ENCODE results near the gene MAP1B. TPM values are rescaled to one million over a fixed set of nuclear protein-coding genes. Genes with fewer than 3 reads are reported as not detected.
A peak's percentile ranks its signal among the peaks of the same experiment; 100 is the strongest.

Gene MAP1B
- total RNA-seq, 1 donor from 2014 or later: 182 TPM

- DNase-seq: no peak
Observed at GRCh38 chr5:72199681-72200080, 92.4 kb downstream of the MAP1B start.

DNA sequence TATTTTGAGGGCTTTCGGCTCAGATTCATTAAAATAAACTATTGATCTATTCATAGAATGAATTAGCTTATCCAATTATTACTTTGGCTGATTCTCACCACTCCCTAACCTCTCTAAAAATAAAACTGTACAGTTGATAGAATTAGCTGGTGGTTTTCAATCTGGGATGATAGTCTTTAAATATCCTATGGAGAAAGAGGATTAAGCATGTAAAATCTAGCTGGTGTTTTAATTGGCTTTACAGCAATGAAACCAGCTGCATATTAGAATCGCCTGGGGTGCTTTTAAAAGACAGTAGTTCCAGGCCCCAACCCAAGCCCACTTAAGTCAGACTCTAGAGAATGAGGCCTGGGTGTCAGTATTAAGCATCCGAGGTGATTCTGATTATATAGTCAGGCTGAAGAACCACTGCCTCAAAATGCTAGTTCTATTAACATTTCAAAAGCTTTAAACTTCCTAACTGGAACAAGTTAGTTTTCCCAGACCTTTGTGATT lies 95.1 kb downstream of the MAP1B start:
- DNase-seq: no peak

GRCh38 chr5:72203251-72203845 lies 96.1 kb downstream of the MAP1B start:
- no peak for DNase-seq

- DNase-seq: no peak
Observed at GRCh38 chr5:72204946-72205345, 97.7 kb downstream of the MAP1B start.

DNA sequence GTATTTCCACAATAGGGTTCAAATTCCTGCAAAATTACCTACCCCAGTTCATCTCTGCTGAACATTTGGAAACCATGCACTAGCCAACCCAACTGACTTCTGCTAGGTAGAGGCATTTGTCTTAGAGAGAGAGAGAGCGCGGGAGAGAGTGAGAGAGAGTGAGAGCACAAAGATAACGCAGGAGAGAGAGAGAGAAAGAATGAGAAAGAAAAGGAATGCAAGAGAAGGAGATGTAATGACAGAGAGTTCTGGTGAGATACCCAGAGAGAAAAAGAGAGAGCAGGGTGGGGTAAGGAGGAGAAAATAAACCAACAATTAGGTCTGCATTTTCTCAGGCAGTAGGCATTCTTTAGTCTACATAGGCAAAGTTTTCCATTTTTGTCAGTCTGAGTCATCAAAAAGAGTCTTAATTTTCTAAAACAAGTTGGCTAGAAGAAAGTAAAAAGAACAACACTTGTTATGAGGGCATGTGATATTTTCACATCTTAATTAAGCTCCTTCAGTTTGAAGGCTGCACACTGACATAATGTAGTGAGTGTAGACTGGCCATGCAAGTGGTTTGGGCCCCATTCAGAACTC lies 98.2 kb downstream of the MAP1B start:
- no peak for DNase-seq

DNA sequence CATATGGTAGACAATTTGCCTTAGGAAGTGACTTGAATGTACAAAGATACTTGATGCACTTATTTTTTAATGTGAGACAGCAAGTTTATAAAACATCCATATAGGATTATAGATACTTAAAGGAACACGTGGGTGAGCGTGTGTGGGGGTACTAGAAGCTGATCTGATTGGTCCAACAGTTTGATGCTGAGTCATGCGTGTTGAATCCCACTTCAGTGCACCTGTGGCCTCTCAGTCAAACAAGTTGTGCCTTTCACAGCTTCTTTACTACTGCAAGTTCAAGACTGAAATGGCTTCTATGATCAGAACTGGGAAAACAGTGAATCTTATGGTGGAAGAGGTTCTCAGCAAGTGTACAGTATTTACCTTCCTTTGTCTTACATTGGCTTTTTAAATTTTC lies 98.9 kb downstream of the MAP1B start:
- no peak for DNase-seq

DNA sequence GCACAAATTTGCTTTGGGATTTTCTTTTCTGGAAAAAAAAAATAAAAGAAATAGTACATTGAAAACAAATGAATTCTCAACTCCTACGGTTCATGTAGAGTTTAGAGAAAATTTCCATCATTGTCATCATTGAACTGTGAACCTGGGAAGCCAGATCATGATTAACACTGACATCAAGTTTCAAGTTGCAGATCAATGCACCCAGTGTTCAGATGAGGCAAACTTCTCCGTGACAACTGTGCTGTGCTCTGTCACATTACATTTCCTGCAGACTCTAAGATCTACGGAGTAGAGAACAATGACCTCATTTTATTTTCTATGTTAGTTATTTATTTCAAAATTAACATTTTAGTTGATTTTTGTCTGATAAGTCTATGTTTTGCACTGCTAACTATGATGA lies 99.7 kb downstream of the MAP1B start:
- no peak for DNase-seq

DNA sequence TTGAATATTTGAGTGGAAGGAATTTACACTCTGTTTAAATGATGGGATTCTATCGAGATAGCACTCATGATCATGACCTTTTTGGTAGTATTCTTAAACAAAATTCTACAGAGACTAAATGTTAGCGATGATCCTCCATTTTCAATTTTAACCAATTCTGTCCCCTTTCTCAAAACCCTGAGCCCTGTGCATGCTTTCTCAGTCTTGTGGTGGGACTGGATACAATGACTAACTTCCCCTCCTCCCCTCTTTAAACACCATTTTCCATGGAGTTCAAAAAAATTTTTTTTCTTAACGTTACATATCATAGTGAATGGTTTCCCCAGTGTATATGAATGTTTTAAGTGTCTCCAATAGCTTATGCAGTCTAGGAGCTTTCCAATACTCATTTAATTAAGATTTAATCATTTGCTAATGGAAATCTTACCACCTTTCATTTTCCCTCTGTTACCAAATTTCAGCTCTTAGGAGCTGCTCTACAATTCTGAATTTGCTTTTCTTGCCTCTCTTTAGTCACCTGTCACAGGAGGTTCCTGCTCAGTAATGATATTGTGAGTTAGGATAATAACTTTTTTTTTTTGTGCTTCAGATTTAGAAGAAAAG lies 101.2 kb downstream of the MAP1B start:
- no peak for DNase-seq

- DNase-seq: peak; percentile 83
Observed at GRCh38 chr5:72209147-72210115, 102.2 kb downstream of the MAP1B start.

GRCh38 chr5:72210888-72211678 lies 103.8 kb downstream of the MAP1B start:
- DNase-seq: peak; percentile 90

DNA sequence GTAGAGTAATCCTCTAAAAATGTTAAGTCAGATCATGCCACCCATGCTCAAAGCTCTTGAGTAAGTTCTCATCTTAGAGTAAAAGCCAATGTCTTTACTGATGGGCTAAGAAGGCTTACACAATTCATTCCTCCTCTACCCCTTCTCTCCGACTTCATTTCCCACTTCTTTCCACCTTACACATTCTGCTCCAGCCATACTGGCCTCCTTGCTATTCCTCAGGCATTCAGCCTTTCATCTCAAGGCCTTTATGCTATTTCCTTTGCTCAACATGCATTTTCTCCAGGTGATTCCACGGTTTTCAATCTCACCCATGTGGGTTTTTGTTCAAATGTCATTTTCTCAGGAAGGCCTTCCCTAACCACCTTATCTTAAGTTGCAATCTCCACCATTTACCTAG lies 104.9 kb downstream of the MAP1B start:
- DNase-seq: no peak

DNA sequence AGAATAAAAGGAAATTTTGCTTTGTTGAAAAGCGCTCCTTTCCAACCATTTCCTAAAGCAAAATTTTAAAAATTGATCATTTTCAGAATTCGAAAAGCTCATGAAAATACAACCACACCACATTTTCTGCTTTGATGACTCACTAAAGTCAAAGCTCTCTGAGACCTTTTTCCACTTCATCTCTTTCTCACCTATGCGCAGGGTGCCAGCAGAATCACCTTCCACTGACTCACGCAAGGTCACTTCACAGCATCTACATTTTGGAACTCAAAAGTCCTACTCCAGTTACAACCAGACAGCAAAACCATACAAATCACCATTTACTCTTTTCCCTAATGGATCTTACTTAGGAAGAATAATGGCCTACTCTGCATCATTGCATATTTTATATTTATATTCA lies 106.2 kb downstream of the MAP1B start:
- DNase-seq: no peak

DNA sequence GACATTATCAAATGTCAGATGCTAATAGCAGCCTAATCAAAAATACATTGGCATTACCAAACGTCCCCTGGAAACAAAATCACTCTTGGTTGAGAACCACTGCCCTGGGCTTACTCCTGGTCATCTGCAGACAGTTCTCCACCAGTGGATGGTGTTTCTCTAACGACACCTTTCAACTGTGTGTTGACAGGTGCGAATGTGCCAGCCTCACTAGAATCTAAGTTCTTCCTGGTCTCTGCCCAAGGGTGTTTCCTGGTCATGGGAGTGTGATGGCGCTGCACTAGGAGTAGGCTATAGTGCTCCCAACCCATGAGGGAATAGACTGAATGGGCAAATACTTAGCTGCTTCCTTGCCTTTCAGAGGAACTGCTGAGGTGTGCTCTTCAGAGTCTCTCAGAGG lies 106.9 kb downstream of the MAP1B start:
- no peak for DNase-seq

GRCh38 chr5:72216756-72217155 lies 109.5 kb downstream of the MAP1B start:
- no peak for DNase-seq

DNA sequence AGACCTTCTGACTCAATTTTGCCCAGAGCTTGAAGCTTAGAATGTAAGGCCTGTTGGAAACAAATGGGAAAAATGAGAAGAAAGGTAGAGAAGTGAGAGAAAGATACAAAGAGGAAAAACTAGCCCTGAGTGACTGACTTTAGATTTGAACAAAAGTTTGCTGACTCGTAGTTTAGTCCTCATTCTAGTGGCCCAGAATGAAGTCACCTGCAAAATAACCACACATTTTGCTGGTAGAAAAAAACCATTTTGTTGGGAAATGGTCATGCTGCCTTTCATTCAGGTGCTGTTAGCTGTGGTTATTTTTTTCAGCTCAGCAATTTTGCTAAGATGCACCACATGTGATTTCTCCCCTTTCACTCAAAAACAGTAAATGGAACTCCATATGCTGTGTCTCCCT lies 113.8 kb downstream of the MAP1B start:
- no peak for DNase-seq

DNA sequence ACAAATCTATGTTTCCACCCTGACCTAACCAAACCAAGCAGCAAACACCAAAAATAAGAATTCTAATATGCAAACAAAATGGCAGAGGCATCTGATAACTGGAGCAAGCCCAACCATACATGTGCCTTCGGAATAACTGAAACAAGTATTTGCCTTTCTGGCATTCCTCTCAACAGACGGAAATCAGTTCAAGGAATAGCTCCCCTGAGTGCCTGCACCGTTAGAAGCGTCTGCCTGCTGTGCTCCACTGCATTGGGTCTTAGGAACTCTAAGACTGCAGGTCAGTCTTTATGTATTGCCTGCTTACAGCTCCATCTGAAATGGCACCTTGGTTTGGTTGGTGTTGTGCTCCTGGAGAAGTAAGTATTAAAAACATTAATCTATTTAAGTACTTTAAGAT lies 114.3 kb downstream of the MAP1B start:
- DNase-seq: no peak

GRCh38 chr5:72222521-72222920 lies 115.2 kb downstream of the MAP1B start:
- DNase-seq: no peak

DNA sequence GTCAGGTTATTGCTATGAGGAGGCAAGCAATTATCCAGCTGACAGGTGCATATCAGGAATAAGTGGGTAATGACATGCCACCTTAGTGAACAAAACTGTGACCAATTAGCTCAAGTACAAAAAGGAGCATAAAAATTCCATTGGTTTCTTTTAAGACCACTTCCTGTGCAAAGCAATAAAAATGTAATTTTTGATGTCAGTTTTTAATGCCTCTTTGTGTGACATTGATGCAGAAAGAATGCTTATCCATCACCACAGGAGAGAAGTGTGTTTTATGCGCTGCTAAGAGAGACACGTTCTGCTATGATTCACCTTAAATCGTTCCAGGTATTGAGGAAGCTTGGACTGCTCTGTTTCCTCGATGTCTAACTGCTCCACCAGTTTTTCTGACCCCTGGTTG lies 116.1 kb downstream of the MAP1B start:
- DNase-seq: no peak

DNA sequence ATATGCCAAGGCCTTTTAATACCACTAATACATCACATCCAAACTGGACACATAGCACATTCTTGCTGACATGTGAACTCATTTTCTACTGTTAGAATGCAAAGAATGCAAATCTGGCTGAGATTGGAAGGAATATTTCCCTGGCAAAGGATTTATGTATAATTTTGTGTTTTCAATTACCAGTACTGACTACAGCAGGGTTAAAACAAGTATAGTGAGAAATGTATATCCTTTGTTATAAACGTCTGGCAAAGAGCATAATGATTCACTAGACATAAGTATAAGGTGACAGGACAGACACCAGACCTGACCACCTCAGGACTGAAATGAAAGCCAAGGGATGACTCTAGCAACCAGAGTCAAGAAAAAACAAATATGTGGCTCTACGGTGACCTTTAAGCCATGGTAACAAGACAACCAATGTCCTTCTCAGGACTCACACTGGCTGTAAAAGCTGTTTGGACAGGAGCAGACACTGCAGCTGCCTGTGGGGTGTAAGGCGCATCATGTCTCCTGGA lies 117.7 kb downstream of the MAP1B start:
- DNase-seq: no peak

DNA sequence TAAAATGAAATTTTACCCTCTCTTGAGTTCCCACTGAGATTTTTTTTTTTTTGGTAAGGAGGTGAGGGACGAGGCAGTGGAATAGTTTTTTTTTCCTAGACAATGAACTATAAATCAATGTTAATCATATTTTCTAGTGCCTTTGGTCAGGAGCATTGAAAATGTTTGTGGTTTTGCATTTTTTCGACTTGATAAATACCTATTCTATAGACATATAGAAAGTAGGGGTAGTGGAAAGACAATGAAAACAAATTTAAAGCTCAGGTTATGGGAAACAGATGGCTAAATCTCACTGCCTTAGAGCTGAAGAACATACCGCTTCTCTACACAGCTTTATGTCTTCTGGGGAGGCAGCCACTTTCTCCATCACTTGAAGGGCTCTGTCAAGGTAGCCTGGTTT lies 118.5 kb downstream of the MAP1B start:
- DNase-seq: no peak

- no peak for DNase-seq
Observed at GRCh38 chr5:72226950-72227349, 119.7 kb downstream of the MAP1B start.

DNA sequence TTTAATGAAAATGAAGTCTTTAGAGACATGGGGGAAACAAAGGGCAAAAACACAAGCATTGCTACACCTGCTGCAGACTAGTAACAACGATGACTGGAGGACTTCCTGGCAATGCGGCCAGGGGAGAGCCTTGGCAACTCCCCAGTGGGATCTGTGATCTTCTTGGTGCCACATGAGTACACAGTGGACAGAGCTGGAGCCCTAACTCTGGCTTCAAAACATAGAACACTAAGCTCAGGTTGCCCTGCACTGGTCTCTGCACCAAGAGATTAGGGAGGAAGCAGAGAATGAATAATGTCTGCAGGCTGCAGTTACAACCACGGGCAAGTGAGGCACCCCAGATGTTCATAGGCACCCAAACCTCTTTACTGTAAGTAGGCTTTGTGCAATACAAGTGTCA lies 121.7 kb downstream of the MAP1B start:
- no peak for DNase-seq

Data from dermis blood vessel endothelial cell (primary cell).